MM.1S (cell line): Measurements from ENCODE around the gene BOD1.

Source experiments
- EZH2 ChIP-seq: fragments of 300-600 bp; sonication (generic); optimal IDR thresholded peaks from 2 replicates; pipeline ENCODE3; 2017; ENCODE audit warnings: low read depth, mild to moderate bottlenecking, antibody characterized with exemption, low read length, mixed read lengths
- EZH2phosphoT487 ChIP-seq: fragments of 300-600 bp; sonication (generic); IDR thresholded peaks from 2 replicates; pipeline ENCODE4 v1.6.1; 2018; ENCODE audit warnings: antibody characterized with exemption, low read length
- TF ChIP-seq, protein P1 (sequence below): fragments of 300-600 bp; sonication (generic); IDR thresholded peaks from 2 replicates; pipeline ENCODE4 v1.5.1; 2016; ENCODE audit warnings: antibody characterized with exemption, low read length, mixed read lengths

DNA sequence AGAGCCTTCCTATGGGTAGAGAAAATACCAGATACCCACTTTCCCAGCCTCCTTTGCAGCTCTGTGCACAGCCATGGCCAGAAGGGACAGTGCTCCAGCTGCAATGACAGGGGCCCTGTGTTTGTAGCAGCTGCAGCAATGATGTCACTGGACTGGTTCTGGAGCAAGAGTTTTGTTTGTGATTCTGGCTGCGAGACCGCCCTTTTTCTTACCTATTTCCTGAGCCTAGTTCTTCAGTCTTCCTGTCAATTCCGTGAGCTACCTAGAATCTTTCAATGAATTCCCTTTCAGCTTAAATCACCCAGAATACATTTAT is 10.0 kb upstream of the BOD1 start:
- TF ChIP-seq EZH2 (no peak), EZH2phosphoT487 (no peak)
- TF ChIP-seq, protein P1, sequence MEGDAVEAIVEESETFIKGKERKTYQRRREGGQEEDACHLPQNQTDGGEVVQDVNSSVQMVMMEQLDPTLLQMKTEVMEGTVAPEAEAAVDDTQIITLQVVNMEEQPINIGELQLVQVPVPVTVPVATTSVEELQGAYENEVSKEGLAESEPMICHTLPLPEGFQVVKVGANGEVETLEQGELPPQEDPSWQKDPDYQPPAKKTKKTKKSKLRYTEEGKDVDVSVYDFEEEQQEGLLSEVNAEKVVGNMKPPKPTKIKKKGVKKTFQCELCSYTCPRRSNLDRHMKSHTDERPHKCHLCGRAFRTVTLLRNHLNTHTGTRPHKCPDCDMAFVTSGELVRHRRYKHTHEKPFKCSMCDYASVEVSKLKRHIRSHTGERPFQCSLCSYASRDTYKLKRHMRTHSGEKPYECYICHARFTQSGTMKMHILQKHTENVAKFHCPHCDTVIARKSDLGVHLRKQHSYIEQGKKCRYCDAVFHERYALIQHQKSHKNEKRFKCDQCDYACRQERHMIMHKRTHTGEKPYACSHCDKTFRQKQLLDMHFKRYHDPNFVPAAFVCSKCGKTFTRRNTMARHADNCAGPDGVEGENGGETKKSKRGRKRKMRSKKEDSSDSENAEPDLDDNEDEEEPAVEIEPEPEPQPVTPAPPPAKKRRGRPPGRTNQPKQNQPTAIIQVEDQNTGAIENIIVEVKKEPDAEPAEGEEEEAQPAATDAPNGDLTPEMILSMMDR, result no peak
